Kidney tubule cell (primary cell): Measurements from ENCODE around the gene SLC41A1.

Source experiments
- DNase-seq: peaks from one replicate; pipeline ENCODE4 v3.0.0-alpha.2; 2018; ENCODE audit warnings: low spot score

SLC41A1 gene

DNA sequence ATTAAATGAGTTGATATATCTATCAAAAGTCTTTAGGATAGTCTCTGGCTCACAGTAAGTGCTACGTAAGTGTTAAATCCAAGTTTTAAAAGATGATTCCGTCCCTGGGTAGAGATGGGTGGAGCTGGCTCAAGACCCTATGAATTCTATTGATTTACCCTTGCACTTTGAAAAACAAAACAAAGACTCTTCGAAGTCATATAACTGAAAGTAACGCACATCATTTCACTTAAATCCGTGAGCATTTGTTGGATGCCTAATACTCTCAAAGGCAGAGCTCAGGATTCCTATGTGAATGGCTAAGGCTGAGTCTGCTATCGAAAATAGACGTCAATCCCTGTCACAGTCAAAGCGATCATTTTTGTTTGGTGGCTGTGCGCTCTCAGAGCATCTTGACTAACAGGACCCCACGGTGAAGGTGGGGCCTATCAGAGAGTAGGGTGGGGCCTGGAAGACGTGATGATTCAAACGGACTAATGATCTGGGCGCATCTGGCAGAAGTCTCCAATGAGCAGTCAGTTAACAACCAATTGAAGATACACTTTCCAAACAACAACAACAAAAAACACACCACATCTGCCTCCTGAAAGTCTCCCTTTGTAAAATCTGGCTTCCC is 61.9 kb downstream of the SLC41A1 start:
- no peak for DNase-seq

DNA sequence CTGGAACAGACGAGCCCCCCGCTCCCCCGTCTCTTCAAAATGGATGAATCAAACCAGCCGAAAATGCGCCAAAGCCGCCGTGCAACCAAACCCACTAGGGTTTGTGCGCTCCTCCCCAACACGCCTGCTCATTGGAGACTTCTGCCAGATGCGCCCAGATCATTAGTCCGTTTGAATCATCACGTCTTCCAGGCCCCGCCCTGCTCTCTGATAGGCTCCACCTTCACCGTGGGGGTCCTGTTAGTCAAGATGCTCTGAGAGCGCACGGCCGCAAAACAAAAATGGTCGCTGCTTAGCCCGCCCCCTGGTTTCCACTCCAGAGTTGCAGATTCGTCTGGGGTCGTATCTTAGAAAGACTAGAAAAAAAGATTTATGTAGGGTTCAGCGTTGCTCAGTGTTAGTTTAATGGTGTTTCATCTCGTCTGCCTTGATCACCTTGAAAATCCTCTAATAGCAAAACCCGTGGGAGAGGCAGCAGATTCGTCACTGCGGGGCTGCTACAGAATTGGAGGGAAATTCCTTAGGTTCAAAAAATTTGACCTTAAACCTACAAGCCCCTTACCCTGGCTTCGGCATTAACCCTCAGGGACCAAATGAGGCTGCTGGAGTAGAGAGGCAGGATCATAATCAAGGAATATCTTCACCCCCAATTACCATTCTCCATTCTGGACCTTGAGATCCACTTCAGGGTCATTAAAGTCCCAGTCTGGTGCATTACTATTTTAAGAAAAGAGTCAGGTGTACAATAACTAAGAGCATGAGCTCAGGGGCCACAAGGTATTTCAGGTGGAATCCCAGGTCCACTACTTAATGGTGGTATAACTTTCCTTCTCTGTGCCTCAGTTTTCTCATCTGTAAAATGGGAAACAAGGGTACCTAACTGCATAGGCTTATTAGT is 62.6 kb downstream of the SLC41A1 start, which contains the start of gene NUCKS1:
NUCKS1 (minus strand) TSS at position 45 of the 898 bp plus-strand sequence. CDS start 209 bp downstream, outside the sequence.
- peak; percentile 100 for DNase-seq

GRCh38 chr1:205749234-205750137 is 63.5 kb downstream of the SLC41A1 start:
- DNase-seq, result peak; percentile 97

- DNase-seq, result peak; percentile 44
These were observed 64.4 kb downstream of the SLC41A1 start for GRCh38 chr1:205748403-205749233.

DNA sequence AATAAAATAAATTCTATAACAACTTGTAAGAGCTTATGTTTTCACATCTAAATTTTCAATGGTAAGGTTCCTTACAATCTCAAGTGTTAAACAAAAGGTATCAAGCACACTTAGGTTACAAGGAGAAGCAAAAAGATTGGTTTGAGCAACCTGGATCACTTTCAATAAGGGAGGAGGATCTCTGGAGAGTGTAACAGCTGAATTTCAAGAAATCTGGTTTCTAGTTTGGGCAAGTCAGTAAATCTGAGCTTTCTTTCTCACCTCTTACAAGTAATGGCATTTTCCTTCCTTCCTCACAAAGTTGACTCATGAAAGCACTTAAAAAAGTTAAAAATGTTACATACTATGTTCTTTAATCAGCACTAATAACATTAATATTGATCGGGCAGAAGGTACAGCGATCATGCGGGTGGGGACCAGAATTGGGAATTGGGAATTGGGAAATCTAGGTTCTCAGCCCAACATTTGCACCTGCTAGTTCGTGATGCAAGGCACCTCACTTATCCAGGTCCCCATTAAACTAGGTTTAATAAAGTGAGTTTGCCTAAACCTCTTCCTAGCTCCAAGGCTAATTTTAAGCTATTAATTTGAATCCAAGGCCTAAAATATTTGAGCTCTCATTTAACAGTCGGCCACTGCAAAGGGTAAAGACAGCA is 66.1 kb downstream of the SLC41A1 start:
- no peak for DNase-seq

DNA sequence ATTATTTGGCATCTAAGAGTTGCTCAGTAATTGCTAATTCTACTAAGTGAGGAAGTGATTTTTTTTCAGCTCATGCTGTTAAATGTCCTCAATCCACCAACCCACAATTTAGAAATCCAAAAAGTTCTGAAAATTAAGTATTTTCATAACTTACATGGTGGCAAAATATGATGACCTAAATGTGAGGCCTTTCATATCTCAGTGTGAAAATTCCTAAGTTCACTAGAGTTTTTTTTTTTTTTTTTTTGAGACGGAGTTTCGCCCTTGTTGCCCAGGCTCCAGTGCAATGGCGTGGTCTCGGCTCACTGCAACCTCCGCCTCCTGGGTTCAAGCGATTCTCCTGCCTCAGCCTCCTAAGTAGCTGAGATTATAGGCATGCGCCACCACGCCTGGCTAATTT is 68.6 kb downstream of the SLC41A1 start:
- DNase-seq, result no peak

DNA sequence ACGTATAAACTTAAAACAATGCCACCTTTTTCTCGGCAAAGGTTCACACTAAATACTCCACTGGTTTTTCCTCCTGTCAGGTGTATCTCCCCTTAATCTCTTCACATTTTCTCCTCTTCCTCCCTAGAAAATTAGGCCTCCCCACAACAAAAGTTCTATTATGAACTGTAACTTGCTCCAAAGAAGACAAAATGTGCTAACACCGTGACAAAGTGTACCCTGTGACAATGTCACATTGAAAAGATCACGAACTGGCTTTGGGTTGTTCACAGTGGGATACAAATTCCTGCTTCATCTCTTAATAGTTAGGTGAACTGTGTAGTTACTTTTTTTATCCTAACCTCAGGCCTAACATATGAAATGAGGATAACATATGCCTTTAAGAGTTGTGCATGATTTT is 69.0 kb downstream of the SLC41A1 start:
- DNase-seq, result no peak

- DNase-seq, result no peak
These were observed 71.3 kb downstream of the SLC41A1 start for GRCh38 chr1:205741681-205742080.

GRCh38 chr1:205739348-205740160 is 73.4 kb downstream of the SLC41A1 start:
- DNase-seq, result no peak
